Midbrain (tissue), 1 donor: Measurements from ENCODE around the gene SERINC4.
"Not testable (repeated sequence)": the region's sequence is repeated elsewhere in the genome, so short reads cannot be mapped to it uniquely, and the experiment has no call there.

Experiments
- DNase-seq: peaks from one replicate; lab custom pipeline; 2025; lab: John Stamatoyannopoulos, UW

Gene SERINC4

DNA sequence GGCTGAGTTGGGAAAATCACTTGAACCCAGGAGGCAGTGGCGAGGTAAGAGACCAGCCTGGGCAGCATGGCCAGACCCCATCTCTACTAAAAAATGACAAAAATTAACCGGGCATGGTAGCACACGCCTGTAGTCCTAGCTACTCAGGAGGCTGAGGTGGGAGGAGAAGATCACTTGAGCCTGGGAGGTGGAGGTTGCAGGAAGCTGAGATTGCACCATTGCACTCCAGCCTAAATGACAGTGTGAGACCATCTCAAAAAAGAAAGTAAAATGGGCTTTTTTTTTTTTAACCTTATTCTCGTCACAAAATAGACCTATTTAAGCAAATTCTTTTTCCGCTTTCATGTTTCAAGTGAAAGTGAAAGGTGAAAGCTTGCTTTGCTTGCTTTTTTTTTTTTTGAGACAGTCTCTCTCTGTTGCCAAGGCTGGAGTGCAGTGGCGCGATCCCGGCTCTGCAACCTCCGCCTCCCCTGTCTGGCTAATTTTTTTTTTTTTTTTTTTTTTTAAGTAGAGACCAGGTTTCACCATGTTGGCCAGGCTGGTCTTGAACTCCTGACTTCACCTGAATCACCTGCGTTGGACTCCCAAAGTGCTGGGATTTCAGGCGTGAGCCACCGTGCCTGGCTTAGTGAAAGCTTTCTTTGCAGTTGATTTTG is 50.2 kb downstream of the SERINC4 start:
- no peak for DNase-seq

DNA sequence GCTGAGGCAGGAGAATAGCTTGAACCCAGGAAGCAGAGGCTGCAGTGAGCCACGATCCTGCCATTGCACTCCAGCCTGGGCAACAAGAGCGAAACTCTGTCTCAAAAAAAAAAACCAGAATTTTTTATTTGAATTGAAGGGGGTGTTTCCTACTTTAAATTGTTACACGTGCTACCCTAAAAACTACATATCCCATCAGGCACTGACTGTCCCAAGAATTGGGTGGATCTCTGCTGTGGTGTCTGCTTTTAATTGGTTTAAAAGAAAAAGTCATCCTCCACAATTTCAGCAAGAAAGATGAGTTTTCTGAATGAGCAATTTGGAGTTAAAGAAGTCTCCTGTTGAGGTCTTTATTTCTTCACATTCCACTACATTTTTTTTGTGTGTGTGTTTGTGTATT is 51.6 kb downstream of the SERINC4 start:
- DNase-seq = no peak

DNA sequence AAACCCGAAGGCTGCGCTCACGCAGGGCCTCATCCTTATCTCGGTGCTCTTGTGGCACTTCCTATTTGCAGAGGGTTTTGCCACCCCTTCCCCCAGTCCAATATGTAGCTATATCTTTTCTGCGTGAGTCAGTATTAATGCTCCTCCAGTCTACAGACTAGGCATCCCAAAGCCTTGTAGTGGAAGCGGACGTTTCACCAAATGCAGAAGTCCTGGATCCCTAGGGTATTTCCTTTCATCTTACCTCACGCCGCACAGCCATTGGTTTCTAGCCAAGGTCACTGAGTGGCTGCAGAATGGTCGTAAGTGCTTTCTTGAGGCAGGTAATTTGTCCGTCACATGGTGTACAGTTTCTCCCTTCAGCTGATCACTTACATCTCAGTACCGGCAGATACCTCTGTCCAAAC is 53.1 kb downstream of the SERINC4 start:
- not testable (repeated sequence) for DNase-seq

DNA sequence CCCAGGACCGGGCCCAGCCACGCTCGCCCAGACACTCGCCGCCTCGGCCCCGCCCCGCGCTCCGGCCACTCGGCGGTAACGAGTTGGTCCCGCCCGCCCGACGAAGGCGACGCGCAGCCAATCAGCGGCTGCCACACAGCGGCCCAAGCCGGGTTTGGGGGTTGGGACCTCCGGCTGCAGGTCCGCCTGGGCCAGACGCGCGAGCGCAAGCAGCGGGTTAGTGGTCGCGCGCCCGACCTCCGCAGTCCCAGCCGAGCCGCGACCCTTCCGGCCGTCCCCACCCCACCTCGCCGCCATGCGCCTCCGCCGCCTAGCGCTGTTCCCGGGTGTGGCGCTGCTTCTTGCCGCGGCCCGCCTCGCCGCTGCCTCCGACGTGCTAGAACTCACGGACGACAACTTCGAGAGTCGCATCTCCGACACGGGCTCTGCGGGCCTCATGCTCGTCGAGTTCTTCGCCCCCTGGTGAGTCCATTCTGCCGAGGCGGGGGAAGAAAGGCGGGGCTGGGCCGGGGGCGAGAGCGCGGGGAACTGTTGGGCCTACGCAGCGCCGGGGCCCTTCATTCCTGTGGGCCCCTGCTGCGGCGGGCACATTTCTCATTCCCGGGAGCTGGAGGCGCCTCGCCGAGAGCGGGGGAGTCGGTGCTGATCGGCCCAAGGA is 53.6 kb downstream of the SERINC4 start, which contains the start of gene PDIA3:
Gene PDIA3 (plus strand): TSS at position 194 of the 658 bp plus-strand sequence. CDS start 102 bp downstream, at position 296.
- DNase-seq = peak; percentile 96
